Retina (tissue), 1 donor: ENCODE data around the gene KDM4B.
"Not testable (repeated sequence)": the region's sequence is repeated elsewhere in the genome, so short reads cannot be mapped to it uniquely, and the experiment has no call there.

Experiments used
- DNase-seq: peaks from one replicate; pipeline ENCODE4 v3.0.0-alpha.2; 2016

The KDM4B gene

DNA sequence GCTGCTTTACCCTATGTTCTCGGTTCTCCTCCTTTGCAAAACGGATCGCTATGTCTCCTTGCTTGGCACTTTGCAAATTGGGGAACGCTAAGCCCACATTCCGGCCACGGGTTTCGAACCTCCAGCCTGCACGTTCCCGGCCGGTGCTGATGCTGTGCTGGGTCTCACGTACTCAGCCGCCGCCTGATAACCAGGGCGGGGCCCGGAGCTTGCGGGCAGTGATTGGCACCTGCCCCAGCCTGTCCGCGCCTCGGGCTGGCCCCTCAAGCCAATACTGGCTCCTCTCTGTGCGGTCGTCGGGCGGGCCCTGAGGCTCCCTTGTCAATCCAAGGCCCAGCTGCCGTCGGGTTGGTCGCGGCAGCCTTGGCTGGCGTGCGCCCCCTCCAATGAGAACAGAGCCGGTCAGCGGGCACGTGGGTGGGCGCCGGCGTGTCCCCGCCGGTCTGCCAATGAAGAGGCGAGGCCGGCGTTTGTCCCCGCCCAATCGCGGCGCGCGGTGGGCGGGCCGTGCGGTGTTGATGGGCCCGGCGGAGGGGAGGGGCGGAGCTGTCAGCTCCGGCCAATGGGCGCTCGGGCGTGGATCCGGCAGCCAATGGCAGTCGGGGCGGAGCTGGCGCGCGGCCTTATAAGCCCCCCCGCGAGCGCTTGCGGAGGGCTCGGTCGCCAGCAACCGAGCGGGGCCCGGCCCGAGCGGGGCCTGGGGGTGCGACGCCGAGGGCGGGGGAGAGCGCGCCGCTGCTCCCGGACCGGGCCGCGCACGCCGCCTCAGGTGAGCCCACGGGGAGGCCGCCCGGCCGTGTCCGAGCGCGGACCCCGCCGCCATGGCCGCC lies at the start of gene KDM4B:
Gene KDM4B, plus strand, starts transcription at position 652 of the 830 bp plus-strand sequence. CDS start 63,778 bp downstream, outside the sequence.
- peak; percentile 100 for DNase-seq

DNA sequence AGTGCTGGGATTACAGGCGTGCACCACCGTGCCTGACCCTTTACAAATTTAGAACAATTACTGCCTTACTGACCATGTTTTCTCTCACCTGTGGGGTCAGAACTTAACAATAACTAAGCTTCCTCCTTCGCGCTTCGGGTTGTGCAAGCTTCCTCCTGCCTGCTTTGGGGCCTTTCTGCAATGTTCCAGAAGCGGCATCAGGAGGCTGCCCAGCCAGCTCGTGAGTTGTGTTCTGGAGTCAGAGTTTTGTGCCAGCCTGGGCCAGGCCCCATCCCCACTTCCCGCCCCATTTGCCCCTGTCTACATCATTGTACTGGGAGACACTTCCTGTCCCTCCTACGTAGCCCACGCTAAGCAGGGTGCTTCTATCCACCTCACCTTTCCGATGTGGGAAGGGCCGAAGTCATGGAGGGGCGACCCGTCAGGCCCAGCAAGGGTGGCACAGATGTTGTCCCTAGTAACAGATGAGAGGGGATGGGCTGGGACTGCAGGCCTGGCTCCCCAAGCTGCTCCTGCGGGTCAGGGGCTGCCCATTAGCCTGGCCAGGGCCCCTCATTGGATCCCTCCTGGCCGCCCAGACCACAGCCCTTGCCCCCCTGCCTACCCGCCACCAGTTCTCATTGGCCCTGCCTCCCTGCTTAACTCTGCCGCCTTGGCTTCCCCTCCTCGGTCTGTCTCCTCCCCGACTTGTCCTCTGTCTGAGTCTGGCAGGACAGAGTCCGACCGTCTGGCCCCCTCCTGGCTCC lies 46.2 kb upstream of the KDM4B start:
- no peak for DNase-seq

GRCh38 chr19:4923276-4923747 lies 45.6 kb upstream of the KDM4B start:
- peak; percentile 72 for DNase-seq

DNA sequence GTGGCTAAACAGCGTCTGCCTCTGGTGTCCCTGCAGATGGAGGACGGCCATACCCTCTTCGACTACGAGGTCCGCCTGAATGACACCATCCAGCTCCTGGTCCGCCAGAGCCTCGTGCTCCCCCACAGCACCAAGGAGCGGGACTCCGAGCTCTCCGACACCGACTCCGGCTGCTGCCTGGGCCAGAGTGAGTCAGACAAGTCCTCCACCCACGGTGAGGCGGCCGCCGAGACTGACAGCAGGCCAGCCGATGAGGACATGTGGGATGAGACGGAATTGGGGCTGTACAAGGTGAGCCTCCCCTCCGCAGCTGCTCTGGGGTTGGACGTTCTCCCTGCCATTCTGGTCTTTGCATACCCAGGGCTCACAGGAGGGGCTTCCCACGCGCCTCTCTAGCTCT lies 39.7 kb upstream of the KDM4B start:
- DNase-seq: no peak

- peak; percentile 32 for DNase-seq
Measured at GRCh38 chr19:4930664-4931063, 38.2 kb upstream of the KDM4B start.

- no peak for DNase-seq
Measured at GRCh38 chr19:4932711-4933110, 36.2 kb upstream of the KDM4B start.

DNA sequence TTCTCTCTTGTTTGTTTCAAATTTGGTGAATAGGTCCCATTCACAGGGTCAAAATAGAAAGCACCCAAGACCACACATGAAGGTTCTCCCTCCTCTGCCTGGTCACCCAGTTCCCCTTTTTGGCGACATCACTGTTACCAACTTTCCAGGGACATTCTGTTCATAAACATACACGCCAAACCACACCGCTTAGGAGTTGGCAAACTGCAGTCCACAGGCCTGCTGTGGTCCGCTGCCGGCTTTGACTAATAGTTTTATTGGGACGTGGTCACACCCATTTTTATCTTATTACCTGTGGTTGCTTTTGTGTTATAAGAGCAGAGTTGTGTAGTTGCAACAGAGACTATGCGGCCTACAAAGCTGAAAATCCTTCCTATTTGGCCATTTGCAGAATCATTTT lies 35.4 kb upstream of the KDM4B start:
- DNase-seq: no peak

DNA sequence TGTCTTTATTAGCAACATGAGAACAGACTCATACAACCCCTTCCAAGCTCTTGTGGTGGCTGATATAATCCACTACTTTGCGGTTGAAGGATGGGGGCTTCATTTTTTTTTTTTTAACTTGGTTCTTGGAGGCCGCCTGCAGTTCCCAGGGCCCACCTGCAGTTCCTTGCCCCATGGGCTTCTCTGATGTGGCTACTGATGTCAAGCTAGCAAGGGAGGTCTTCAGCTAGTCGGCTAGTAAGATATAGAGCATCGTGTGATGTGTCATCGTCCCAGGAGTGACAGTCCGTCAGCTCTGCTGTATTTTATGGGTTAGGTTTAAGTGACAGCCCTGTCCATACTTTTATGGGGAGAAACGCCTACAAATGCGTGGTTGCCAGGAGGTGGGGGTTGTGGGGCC lies 33.5 kb upstream of the KDM4B start:
- DNase-seq: no peak

GRCh38 chr19:4937060-4937459 lies 31.9 kb upstream of the KDM4B start:
- DNase-seq: no peak

GRCh38 chr19:4938461-4938860 lies 30.5 kb upstream of the KDM4B start:
- not testable (repeated sequence) for DNase-seq

- no peak for DNase-seq
Measured at GRCh38 chr19:4939466-4939865, 29.4 kb upstream of the KDM4B start.

- not testable (repeated sequence) for DNase-seq
Measured at GRCh38 chr19:4941638-4942169, 27.2 kb upstream of the KDM4B start.

DNA sequence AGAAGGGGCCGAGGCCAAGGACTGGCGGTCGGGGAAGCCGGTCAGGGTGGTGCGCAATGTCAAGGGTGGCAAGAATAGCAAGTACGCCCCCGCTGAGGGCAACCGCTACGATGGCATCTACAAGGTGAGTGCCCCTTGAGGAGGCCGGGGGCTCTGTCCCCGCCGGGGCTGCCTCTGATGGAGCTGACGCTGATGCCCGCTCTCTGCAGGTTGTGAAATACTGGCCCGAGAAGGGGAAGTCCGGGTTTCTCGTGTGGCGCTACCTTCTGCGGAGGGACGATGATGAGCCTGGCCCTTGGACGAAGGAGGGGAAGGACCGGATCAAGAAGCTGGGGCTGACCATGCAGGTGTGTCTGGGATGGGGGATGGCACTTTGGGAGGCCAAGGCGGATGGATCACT lies 18.3 kb upstream of the KDM4B start:
- DNase-seq: not testable (repeated sequence)

- DNase-seq: no peak
Measured at GRCh38 chr19:4951656-4952055, 17.3 kb upstream of the KDM4B start.

DNA sequence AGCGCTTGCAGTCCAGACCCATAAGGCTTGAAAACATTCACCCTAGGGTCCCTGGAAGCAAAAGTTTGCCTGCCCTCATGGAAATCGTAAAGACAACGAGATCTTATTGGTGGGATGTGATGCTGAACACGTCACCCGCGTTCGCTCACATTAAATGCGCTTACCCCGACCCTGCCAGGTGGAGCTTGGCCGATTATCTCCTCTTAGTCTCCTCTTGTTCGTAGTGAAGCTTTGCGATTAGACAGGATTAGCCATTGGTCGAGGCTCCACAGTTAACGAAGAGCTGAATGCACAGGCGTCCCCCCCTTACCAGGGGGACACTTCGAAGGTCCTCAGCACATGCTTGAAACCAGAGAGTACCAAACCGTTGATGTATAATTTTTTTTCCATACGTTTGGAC lies 16.0 kb upstream of the KDM4B start:
- no peak for DNase-seq

DNA sequence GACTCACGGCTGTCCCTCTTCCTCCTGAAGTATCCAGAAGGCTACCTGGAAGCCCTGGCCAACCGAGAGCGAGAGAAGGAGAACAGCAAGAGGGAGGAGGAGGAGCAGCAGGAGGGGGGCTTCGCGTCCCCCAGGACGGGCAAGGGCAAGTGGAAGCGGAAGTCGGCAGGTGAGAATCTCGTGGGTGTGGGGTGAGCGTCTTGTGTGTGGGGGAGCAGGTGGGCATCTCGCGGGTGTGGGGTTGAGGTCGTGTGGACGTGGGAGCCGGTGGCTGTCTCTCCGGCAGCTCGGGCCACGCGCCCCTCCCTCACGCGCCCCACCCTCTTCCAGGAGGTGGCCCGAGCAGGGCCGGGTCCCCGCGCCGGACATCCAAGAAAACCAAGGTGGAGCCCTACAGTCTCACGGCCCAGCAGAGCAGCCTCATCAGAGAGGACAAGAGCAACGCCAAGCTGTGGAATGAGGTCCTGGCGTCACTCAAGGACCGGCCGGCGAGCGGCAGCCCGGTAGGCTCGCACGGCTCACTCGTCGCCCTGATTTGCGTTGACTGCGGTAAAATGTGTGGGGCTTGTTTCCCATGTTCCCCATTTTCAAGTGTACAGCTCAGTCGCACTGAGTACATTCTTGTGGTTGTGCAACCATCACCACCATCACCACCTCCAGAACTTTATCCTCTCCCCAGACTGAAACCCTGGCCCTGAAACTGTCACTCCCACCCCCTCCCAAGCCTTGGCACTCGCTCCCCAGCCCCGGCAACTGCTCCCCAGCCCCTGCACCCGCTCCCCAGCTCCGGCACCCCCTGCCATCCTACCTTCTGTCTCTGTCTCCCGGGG lies 14.4 kb upstream of the KDM4B start:
- not testable (repeated sequence) for DNase-seq

DNA sequence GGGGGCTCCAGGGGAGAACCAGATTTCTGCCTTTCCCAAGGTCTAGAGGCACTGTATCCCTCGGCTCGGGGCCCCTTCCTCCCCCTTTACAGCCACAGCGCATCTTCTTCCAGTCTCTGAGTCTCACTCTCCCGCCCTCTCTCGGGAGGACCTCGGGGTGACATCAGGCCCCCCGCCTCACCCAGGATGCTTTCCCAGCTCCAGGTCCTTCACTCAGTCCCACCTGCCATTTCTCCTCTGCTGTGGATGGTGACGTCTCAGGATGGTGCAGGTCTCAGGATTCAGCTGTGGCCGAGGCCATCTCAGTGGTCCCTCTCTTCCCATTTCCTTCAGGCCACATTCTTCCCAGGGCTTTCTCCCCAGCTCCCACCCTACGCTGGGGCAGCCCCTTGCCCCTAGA lies 13.6 kb upstream of the KDM4B start:
- DNase-seq: no peak

DNA sequence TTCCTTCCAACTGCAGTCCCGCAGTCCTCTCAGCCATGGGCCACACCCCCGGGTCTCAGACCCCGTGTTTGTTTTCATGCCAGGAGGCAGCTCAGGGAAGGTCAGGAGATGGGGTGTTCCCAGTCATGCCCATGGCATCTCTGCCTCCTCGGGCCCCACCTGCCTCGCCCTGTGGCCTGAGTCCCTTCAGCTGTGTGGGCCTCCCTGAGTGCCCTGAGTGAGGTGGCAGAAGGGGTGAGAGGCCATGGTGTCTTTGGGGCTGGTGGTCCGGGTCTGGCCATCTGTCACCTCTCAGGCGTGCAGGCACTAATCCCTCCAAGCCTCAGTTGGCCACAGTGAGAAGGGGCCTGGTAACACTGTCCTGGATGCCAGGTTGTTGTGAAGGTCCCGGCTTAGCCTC lies 10.9 kb upstream of the KDM4B start:
- no peak for DNase-seq

- no peak for DNase-seq
Measured at GRCh38 chr19:4962085-4962619, 6.8 kb upstream of the KDM4B start.

GRCh38 chr19:4965061-4965460 lies 3.9 kb upstream of the KDM4B start:
- no peak for DNase-seq

DNA sequence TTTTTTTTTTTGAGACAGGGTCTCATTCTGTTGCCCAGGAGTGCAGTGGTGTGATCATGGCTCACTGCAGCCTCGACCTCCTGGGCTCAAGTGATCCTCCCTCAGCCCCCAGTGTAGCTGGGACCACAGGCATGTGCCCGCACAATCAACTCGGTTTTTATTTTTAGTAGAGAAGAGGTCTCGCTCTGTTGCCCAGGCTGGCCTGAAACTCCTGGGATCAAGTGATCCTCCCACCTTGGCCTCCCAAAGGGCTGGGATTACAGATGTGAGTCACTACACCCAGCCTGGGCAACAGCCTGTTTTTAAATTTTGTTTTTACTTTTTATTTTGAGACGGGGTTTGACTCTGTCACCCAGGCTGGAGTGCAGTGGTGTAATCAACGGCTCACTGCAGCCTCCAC lies 2.3 kb upstream of the KDM4B start:
- DNase-seq: no peak

DNA sequence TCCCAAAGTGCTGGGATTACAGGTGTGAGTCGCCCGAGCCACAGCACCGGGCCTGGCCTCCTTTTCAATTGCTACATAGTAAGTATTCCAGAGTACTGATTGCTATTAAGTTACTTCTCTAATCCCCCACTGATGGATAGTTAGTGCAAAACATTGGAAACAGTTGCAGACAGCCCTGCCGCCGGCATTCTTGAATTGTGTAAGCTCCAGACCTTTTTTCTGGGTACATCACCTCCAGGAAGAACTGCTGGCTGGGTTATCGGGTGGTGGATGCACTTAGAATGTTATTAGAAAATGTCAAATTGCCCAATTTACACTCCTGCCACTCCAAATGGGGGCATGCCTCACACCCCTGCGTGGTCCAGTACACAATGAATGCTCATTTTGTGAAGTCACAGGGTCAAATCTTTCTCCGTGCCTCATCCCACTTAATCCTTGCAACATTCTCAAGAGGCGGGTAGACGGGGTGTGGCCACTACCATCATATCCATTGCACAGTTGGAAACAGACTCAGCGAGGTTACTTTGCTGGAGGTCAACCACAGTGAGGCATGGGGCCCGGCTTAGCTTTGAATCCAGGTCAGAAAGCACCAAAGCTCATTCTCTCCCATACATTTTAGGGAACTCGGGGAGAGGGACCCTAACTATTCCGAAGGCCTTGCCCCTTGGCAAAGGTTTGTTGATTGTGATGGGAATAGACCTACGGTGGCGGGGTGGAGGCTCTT lies 1.0 kb upstream of the KDM4B start:
- DNase-seq: no peak
